A549 treated with AZD9567 at 1 μM for 4 hours (cell line): ENCODE results near the gene NDUFAF5. TPM values are rescaled to one million over a fixed set of nuclear protein-coding genes. Genes with fewer than 3 reads are reported as not detected.

Source experiments
- total RNA-seq: library from RNA; stranded (reverse); fragments of 200-300 nt; extraction: Qiagen RNA extraction; gene quantifications from 5 replicates; pipeline ENCODE4 v1.2.3, GENCODE V29; 2022; ENCODE audit not compliant: insufficient read depth

NDUFAF5 gene
- total RNA-seq = 30.6 to 40.5 TPM (median 32.8 TPM) in 5 replicates

GRCh38 chr20:13784893-13785715 is at the start of gene NDUFAF5, which contains the start of gene ESF1:
Gene NDUFAF5 (plus strand): TSS chr20:13785028. CDS start chr20:13785069, 41 bp downstream.
Gene ESF1 (minus strand): TSS chr20:13784919. CDS start chr20:13783140, 1,779 bp downstream.

Other genes with a start within 250 kb of the NDUFAF5 start
- 8.5 to 11.2 TPM (median 11.0 TPM) in 5 replicates for gene TASP1, start 146.1 kb upstream of the NDUFAF5 start, total RNA-seq
- 21.0 to 28.4 TPM (median 22.4 TPM) in 5 replicates for gene ESF1, start 109 bp upstream of the NDUFAF5 start, total RNA-seq
- gene SEL1L2, start 205.6 kb downstream of the NDUFAF5 start, total RNA-seq = not detected in 5 replicates
- gene MACROD2, start 210.5 kb downstream of the NDUFAF5 start, total RNA-seq = 0.48 to 0.61 TPM (median 0.54 TPM) in 4 of 5 replicates, not detected in the other